HG03521 (cell line): ENCODE data around the gene PLEKHM2.
"Not testable (repeated sequence)": the region's sequence is repeated elsewhere in the genome, so short reads cannot be mapped to it uniquely, and the experiment has no call there.

Experiments used
- ATAC-seq: cut with Tn5 transposase; IDR thresholded peaks from one replicate; pipeline ENCODE4 v1.9.1; 2021; ENCODE audit warnings: mild to moderate bottlenecking, moderate library complexity; ENCODE audit not compliant: unreplicated experiment

PLEKHM2 gene

DNA sequence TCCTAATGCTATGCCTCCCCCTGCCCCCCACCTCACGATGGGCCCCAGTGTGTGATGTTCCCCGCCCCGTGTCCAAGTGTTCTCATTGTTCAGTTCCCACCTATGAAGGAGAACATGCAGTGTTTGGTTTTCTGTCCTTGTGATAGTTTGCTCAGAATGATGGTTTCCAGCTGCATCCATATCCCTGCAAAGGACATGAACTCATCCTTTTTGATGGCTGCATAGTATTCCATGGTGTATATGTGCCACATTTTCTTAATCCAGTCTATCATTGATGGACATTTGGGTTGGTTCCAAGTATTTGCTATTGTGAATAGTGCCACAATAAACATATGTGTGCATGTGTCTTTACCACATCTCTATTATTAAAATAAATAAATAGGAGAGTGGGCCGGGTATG lies 15.2 kb downstream of the PLEKHM2 start:
- ATAC-seq, result not testable (repeated sequence)

DNA sequence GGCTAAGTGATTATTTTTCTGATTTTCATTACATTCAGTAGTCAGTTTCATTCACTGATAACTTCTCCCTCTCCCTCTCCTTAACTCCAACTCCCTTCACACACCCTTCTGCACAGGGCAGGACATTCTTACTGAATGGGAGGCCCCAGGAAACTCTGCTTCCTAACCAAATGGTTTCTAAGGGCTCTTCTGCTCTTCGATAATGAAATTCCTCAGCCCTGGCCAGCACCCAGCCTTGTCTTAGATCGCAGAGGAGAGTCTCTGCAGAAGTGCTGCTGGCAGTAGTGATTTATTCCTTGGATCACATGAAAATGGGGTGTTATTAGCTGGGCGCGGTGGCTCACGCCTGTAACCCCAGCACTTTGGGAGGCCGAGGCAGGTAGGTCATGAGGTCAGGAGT lies 16.4 kb downstream of the PLEKHM2 start:
- ATAC-seq, result no peak

- no peak for ATAC-seq
These were observed 17.7 kb downstream of the PLEKHM2 start for GRCh38 chr1:15701784-15702183.

- no peak for ATAC-seq
These were observed 18.8 kb downstream of the PLEKHM2 start for GRCh38 chr1:15702722-15703550.

- no peak for ATAC-seq
These were observed 19.4 kb downstream of the PLEKHM2 start for GRCh38 chr1:15703562-15703961.

- ATAC-seq, result no peak
These were observed 20.5 kb downstream of the PLEKHM2 start for GRCh38 chr1:15704526-15705183.

DNA sequence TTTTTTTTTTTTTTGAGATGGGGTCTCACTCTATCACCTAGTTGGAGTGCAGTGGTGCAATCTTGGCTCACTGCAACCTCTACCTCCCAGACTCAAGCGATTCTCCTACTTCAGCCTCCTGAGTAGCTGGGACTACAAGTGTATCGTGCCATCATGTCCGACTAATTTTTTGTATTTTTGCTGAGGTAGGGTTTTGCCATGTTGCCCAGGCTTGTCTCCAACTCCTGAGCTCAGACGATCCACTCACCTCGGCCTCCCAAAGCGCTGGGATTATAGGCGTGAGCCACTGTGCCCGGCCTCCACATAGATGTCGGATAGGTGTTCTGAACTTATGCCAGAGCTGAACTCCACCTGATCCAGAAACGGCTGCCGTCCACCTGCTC lies 21.1 kb downstream of the PLEKHM2 start:
- ATAC-seq, result no peak

GRCh38 chr1:15706751-15707150 lies 22.6 kb downstream of the PLEKHM2 start:
- no peak for ATAC-seq

- ATAC-seq, result no peak
These were observed 23.3 kb downstream of the PLEKHM2 start for GRCh38 chr1:15707239-15707925.

DNA sequence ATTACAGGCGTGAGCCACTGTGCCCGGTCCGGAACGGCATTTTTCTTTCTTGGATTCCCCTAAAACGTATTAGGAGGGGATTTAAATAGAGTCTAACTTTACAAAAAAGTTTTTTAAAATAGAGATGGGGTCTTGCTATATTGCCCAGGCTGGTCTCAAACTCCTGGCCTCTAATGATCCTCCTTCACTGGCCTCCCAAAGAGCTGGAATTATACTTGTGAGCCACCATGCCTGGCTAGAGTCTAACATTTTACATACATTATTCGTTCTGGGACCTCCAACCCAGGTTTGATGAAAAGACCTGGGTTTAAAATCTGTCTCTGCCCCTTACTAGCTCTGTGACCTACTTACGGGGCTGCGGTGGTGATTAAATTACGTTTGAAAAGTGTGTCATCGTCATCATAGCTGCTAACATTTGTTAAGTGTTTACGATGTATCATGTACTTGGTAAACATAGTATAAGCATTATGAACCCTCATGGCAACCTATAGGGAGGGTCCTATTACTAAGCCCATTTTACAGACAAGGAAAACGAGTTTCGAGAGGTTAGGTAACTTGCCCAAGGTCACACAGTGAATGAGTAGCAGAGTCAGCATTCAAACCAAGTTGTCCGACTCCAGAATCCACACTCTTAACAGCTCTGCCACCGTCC lies 24.5 kb downstream of the PLEKHM2 start:
- no peak for ATAC-seq

DNA sequence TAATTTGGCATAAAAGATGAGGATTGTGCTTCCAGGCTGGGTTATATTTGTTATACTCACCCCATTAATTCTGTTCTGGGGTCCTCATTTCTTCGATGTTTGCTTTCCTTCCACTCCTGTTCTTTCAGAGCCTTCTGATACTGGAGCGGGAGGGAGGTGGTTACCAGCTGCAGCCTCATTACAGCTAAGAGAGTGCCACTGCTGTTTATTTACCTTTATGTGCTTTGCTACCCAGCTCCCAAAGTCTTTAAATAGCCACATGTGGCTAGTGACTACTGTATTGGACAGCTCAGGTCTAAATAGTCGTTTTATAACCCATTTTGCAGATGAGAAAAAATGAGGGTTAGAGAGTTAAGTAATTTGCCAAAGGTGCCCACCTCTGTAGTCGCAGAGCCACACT lies 25.1 kb downstream of the PLEKHM2 start:
- no peak for ATAC-seq

GRCh38 chr1:15712168-15712567 lies 28.0 kb downstream of the PLEKHM2 start:
- no peak for ATAC-seq

DNA sequence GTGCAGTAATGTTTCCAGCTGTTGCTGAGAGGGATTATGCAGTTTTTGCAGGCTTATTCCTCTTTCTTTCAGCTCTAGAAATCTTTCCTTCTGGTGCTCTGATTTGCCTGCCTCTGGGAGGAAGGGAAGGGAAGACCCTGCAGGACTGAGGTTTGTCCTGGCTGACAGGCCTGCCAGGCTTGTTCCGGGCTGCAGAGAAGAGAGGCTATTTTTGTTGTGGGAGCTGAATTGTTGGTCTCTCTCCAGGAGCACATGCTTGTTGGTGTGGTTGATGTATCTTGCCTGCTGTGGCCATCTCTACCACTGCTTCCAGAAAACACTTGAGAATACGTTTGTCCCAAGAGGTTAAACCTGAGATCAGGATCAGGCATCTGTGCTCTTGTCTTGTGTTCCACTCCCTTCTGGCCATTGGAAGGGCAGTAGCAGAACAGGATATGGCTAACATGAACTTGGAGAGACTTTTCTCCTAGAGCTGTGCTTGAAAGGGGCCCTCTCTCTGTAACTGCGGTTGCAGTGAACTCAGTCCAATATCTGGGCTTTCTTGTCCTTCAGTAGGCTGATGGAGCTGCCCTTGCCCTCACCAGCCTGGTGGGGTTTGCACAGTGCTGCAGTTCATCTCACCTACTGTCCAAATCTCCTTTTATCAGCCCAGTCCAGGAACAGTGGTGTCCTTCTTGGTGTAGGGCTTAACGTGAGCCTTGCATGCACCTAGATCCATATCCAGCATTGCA lies 30.5 kb downstream of the PLEKHM2 start:
- no peak for ATAC-seq

DNA sequence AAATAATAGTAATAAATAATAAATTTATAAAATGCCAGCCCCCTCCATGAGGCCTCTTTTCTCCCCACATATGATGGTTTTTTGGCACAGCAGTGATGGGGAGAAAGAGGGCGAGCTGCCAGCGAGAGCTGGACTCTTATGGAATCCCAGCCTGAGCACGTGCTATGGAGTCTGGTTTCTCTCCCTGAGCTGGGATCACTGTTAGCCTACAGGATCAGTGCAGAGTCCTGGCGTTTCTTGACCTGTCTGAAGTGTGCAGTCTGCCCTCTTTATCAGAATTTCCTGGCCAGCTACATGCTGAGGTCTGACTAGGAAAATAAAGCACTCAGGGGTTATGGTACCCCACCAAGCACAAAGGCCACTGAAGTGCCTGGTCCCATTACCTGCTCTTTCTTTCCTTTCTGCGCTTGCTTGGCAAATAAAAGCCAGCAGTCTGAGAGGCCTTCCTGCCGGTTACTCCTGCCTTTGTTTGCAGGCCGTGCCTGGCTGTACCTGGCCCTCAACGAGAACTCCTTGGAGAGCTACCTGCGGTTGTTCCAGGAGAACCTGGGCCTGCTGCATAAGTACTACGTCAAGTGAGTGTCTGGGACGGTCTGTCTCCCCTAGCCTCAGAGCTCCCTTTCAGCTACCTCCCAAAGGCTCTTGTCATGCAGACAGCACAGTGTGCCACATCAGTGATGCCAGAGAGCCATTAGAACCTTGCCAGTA lies 33.5 kb downstream of the PLEKHM2 start:
- no peak for ATAC-seq

DNA sequence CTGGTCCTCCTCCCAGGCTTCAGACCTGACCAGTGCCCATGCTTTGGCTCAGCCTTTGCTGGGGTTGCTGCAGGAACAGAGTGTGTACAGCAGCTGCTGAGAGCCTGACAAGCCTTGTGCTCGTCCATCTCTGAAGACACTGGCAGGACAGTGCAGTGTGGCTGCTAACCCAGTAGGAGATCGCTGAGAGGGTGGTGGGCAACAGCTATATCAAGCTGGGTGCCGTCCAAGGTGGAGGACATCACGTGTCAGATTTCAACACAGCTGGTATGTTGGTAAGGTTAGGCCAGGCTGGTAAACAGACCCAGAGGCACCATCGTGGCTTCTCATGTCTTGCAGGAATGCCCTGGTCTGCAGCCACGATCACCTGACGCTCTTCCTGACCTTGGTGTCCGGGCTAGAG lies 34.1 kb downstream of the PLEKHM2 start:
- ATAC-seq, result no peak

DNA sequence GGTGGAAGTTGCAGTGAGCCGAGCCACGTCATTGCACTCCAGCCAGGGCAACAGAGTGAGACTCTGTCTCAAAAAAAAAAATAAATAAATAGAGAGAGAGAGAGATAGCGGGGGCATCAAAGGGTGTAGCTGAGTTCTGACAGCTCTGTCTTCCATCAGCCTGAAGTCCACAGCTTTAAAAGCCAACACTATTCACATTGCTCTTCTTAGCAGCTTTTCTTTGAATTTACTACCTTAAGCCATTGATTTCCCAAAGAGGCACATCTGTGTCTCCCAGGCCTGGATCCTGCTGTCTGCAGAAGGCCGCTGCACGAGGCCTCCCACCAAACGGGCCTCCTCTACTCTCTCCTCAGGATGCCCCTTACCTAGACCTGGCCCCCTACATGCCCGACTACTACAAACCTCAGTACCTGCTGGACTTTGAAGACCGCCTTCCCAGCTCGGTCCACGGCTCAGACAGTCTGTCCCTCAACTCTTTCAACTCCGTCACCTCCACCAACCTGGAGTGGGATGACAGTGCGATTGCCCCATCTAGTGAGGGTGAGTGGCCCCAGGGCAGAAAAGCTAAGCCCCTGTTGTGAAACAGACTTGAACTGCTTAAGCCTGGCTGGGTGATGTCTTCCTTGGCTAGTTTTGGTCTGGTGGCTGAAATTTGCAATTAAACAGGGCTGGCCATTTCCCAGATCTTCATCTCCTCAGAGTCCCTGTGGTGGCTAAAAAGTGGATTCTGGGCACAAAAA lies 35.4 kb downstream of the PLEKHM2 start:
- no peak for ATAC-seq

- ATAC-seq, result no peak
These were observed 36.7 kb downstream of the PLEKHM2 start for GRCh38 chr1:15720861-15721260.

DNA sequence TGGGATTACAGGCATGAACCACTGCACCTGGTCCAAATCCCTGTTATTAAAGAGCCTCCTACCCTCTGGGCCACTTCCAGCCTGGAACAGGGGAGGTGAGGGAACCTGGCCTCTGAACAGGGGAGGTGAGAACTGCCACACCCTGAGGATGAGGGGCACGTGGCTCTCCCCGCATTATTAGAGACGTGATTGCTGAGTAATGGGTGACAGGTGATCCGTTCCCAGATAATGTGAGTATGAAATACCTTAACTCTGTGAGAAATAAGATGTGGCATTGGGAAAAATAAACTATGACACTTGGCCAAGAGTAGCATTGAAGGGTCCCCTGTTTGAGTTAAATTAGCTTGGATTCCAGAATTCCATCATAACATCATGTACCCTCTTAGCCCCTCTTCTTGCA lies 38.3 kb downstream of the PLEKHM2 start:
- no peak for ATAC-seq

- ATAC-seq, result no peak
These were observed 38.9 kb downstream of the PLEKHM2 start for GRCh38 chr1:15722836-15723532.
